Activated CD4-positive, CD25-positive, alpha-beta regulatory T cell treated with anti-CD3 and anti-CD28 coated beads, Interleukin-2, amount 50 U/mL, for 16 hours (primary cell): ENCODE data around the gene UGT1A3.

Experiments
- DNase-seq: peaks from one replicate; pipeline ENCODE4 v3.0.0-alpha.2; 2020; ENCODE audit warnings: low read depth, low spot score

UGT1A3 gene

GRCh38 chr2:233795735-233796171, 66.9 kb downstream of the UGT1A3 start:
- no peak for DNase-seq

GRCh38 chr2:233796254-233796653, 67.4 kb downstream of the UGT1A3 start:
- DNase-seq = no peak

- no peak for DNase-seq
Observed at GRCh38 chr2:233798335-233799086, 69.7 kb downstream of the UGT1A3 start.

GRCh38 chr2:233799087-233799665, 70.3 kb downstream of the UGT1A3 start:
- DNase-seq = no peak

- no peak for DNase-seq
Observed at GRCh38 chr2:233799716-233800115, 70.9 kb downstream of the UGT1A3 start.

GRCh38 chr2:233800208-233800607, 71.4 kb downstream of the UGT1A3 start:
- no peak for DNase-seq

- no peak for DNase-seq
Observed at GRCh38 chr2:233801357-233802131, 72.7 kb downstream of the UGT1A3 start.

GRCh38 chr2:233802132-233802815, 73.4 kb downstream of the UGT1A3 start:
- DNase-seq = no peak

GRCh38 chr2:233803292-233803911, 74.6 kb downstream of the UGT1A3 start:
- no peak for DNase-seq

GRCh38 chr2:233803994-233804393, 75.2 kb downstream of the UGT1A3 start:
- no peak for DNase-seq

- no peak for DNase-seq
Observed at GRCh38 chr2:233807215-233807865, 78.5 kb downstream of the UGT1A3 start.

- no peak for DNase-seq
Observed at GRCh38 chr2:233807966-233808935, 79.4 kb downstream of the UGT1A3 start.

- DNase-seq = no peak
Observed at GRCh38 chr2:233810385-233810784, 81.5 kb downstream of the UGT1A3 start.

GRCh38 chr2:233811087-233811486, 82.2 kb downstream of the UGT1A3 start:
- DNase-seq = no peak

- no peak for DNase-seq
Observed at GRCh38 chr2:233811732-233812131, 82.9 kb downstream of the UGT1A3 start.

- DNase-seq = no peak
Observed at GRCh38 chr2:233813236-233814055, 84.6 kb downstream of the UGT1A3 start.

- DNase-seq = no peak
Observed at GRCh38 chr2:233814056-233814835, 85.4 kb downstream of the UGT1A3 start.

GRCh38 chr2:233815861-233816260, 87.0 kb downstream of the UGT1A3 start:
- DNase-seq = no peak
